ENCODE data around the gene SLITRK4. TPM values are rescaled to one million over a fixed set of nuclear protein-coding genes. Genes with fewer than 3 reads are reported as not detected.

Gene SLITRK4
- polyA plus RNA-seq, 1 donor (not counting 4 experiments of a cell fraction or from before 2014, with no cell fraction given) = not detected

GRCh38 chrX:143581240-143581639 is 54.7 kb downstream of the SLITRK4 start:
- no peaks in the 10 kb centered on the region for H3K36me3 ChIP-seq (ENCODE audit: control insufficient read depth in 2 of 2, extremely low read depth in 1 of 2, insufficient read depth in 2 of 2, low read length in 2 of 2)
- FAIRE-seq (no peak), DNase-seq (ENCODE audit: low read depth, low spot score) (no peak)
- H3K79me2 ChIP-seq (ENCODE audit: control insufficient read depth, insufficient read depth, low read length) = no peaks in the 10 kb centered on the region
- no peak overlapping the region for H3K4me2 ChIP-seq (ENCODE audit: control insufficient read depth, extremely low read depth, insufficient read depth, low read depth, low read length)
- H3K4me3 ChIP-seq (ENCODE audit: control insufficient read depth in 2 of 3, extremely low read depth in 1 of 3, insufficient read depth in 2 of 3, low read depth in 1 of 3, low read length in 3 of 3) = no peak overlapping the region
- H3K9me1 ChIP-seq (ENCODE audit: control insufficient read depth, extremely low read depth, insufficient read depth, low read length) = no peaks in the 10 kb centered on the region
- H3K9ac ChIP-seq (ENCODE audit: control insufficient read depth, extremely low read depth, insufficient read depth, low read length) = no peak overlapping the region
- TF ChIP-seq CTCF (optimal IDR thresholded peaks at IDR 0.05 in 1 of 3, IDR thresholded peaks at IDR 0.05 in 1 of 3, conservative IDR thresholded peaks at IDR 0.05 in 1 of 3; ENCODE audit: extremely low read depth in 1 of 3, insufficient read depth in 2 of 3, low read length in 3 of 3) = no peak
- TF ChIP-seq EZH2 (IDR thresholded peaks at IDR 0.05; ENCODE audit: low read length) = no peak
- no peak overlapping the region for H3K27ac ChIP-seq (ENCODE audit: control insufficient read depth, insufficient read depth, low read length)
- dilution Hi-C loops (cut with MboI; ENCODE audit: extremely low pct_ligation_motif_present, low sequenced_read_pairs) = no loop called here
- H3K9me3 ChIP-seq (ENCODE audit: control insufficient read depth, low read depth, low read length) = no peaks in the 10 kb centered on the region
- H2AFZ ChIP-seq (ENCODE audit: control insufficient read depth, low read length) = no peak overlapping the region
- no peaks in the 10 kb centered on the region for H4K20me1 ChIP-seq (ENCODE audit: control insufficient read depth, extremely low read depth, insufficient read depth, low read length)
- H3K27me3 ChIP-seq (ENCODE audit: control insufficient read depth, extremely low read depth, insufficient read depth, low read length) = no peaks in the 10 kb centered on the region
- H3K4me1 ChIP-seq (ENCODE audit: control insufficient read depth, extremely low read depth, insufficient read depth, low read length) = no peaks in the 10 kb centered on the region

GRCh38 chrX:143580266-143580665 is 55.6 kb downstream of the SLITRK4 start:
- H3K9me1 ChIP-seq (ENCODE audit: control insufficient read depth, extremely low read depth, insufficient read depth, low read length) = no peaks in the 10 kb centered on the region
- DNase-seq (ENCODE audit: low read depth, low spot score) (no peak), FAIRE-seq (no peak)
- H3K4me1 ChIP-seq (ENCODE audit: control insufficient read depth, extremely low read depth, insufficient read depth, low read length) = no peaks in the 10 kb centered on the region
- no peak overlapping the region for H3K9ac ChIP-seq (ENCODE audit: control insufficient read depth, extremely low read depth, insufficient read depth, low read length)
- H3K27ac ChIP-seq (ENCODE audit: control insufficient read depth, insufficient read depth, low read length) = no peak overlapping the region
- no peaks in the 10 kb centered on the region for H3K27me3 ChIP-seq (ENCODE audit: control insufficient read depth, extremely low read depth, insufficient read depth, low read length)
- no peaks in the 10 kb centered on the region for H3K79me2 ChIP-seq (ENCODE audit: control insufficient read depth, insufficient read depth, low read length)
- no peaks in the 10 kb centered on the region for H3K36me3 ChIP-seq (ENCODE audit: control insufficient read depth in 2 of 2, extremely low read depth in 1 of 2, insufficient read depth in 2 of 2, low read length in 2 of 2)
- no peak for TF ChIP-seq CTCF (optimal IDR thresholded peaks at IDR 0.05 in 1 of 3, IDR thresholded peaks at IDR 0.05 in 1 of 3, conservative IDR thresholded peaks at IDR 0.05 in 1 of 3; ENCODE audit: extremely low read depth in 1 of 3, insufficient read depth in 2 of 3, low read length in 3 of 3)
- TF ChIP-seq EZH2 (IDR thresholded peaks at IDR 0.05; ENCODE audit: low read length) = no peak
- H2AFZ ChIP-seq (ENCODE audit: control insufficient read depth, low read length) = no peak overlapping the region
- no peak overlapping the region for H3K4me2 ChIP-seq (ENCODE audit: control insufficient read depth, extremely low read depth, insufficient read depth, low read depth, low read length)
- dilution Hi-C loops (cut with MboI; ENCODE audit: extremely low pct_ligation_motif_present, low sequenced_read_pairs) = no loop called here
- H4K20me1 ChIP-seq (ENCODE audit: control insufficient read depth, extremely low read depth, insufficient read depth, low read length) = no peaks in the 10 kb centered on the region
- no peak overlapping the region for H3K4me3 ChIP-seq (ENCODE audit: control insufficient read depth in 2 of 3, extremely low read depth in 1 of 3, insufficient read depth in 2 of 3, low read depth in 1 of 3, low read length in 3 of 3)
- H3K9me3 ChIP-seq (ENCODE audit: control insufficient read depth, low read depth, low read length) = no peaks in the 10 kb centered on the region

Other genes starting within 250 kb of the SLITRK4 start
- not detected in 3 replicates for gene SPANXN3, start 118.6 kb downstream of the SLITRK4 start, polyA plus RNA-seq
- gene SPANXN2, start 84.7 kb upstream of the SLITRK4 start, polyA plus RNA-seq = not detected in 3 replicates
- gene UBE2NL, start 248.0 kb upstream of the SLITRK4 start, polyA plus RNA-seq = not detected in 3 replicates

Data from keratinocyte (primary cell).